ENCODE data around the gene PLD5.
"Not testable (repeated sequence)": the region's sequence is repeated elsewhere in the genome, so short reads cannot be mapped to it uniquely, and the experiment has no call there.

PLD5 gene

GRCh38 chr1:242477944-242478343 is 46.6 kb downstream of the PLD5 start:
- no peak for DNase-seq

- no peak for DNase-seq
Measured at GRCh38 chr1:242470774-242471173, 53.7 kb downstream of the PLD5 start.

- no peak for DNase-seq
Measured at GRCh38 chr1:242468784-242469183, 55.7 kb downstream of the PLD5 start.

GRCh38 chr1:242467556-242468145 is 56.8 kb downstream of the PLD5 start:
- DNase-seq = peak; percentile 3

- DNase-seq = no peak
Measured at GRCh38 chr1:242462867-242463266, 61.6 kb downstream of the PLD5 start.

- not testable (repeated sequence) for DNase-seq
Measured at GRCh38 chr1:242459740-242460139, 64.8 kb downstream of the PLD5 start.

GRCh38 chr1:242456726-242457269 is 67.7 kb downstream of the PLD5 start:
- no peak for DNase-seq

- no peak for DNase-seq
Measured at GRCh38 chr1:242455052-242455361, 69.5 kb downstream of the PLD5 start.

GRCh38 chr1:242454262-242455051 is 70.0 kb downstream of the PLD5 start:
- DNase-seq = no peak

- no peak for DNase-seq
Measured at GRCh38 chr1:242452573-242452972, 71.9 kb downstream of the PLD5 start.

GRCh38 chr1:242449661-242450060 is 74.8 kb downstream of the PLD5 start:
- DNase-seq = no peak

GRCh38 chr1:242448910-242449645 is 75.4 kb downstream of the PLD5 start:
- DNase-seq = no peak

GRCh38 chr1:242447689-242448088 is 76.8 kb downstream of the PLD5 start:
- DNase-seq = no peak

- no peak for DNase-seq
Measured at GRCh38 chr1:242440757-242441156, 83.7 kb downstream of the PLD5 start.

GRCh38 chr1:242435200-242435599 is 89.3 kb downstream of the PLD5 start:
- DNase-seq = no peak

- DNase-seq = no peak
Measured at GRCh38 chr1:242432491-242433095, 91.9 kb downstream of the PLD5 start.

- DNase-seq = no peak
Measured at GRCh38 chr1:242431786-242432185, 92.7 kb downstream of the PLD5 start.

GRCh38 chr1:242430956-242431355 is 93.5 kb downstream of the PLD5 start:
- DNase-seq = no peak

- DNase-seq = no peak
Measured at GRCh38 chr1:242428399-242429190, 95.9 kb downstream of the PLD5 start.

- DNase-seq = no peak
Measured at GRCh38 chr1:242427519-242427918, 97.0 kb downstream of the PLD5 start.

- DNase-seq = no peak
Measured at GRCh38 chr1:242426271-242426905, 98.1 kb downstream of the PLD5 start.

GRCh38 chr1:242425232-242425631 is 99.3 kb downstream of the PLD5 start:
- no peak for DNase-seq
